Measurements from ENCODE around the gene AHSG. TPM values are rescaled to one million over a fixed set of nuclear protein-coding genes. Genes with fewer than 3 reads are reported as not detected.

Gene AHSG
- total RNA-seq, 1 experiment from 2014 or later = not detected

DNA sequence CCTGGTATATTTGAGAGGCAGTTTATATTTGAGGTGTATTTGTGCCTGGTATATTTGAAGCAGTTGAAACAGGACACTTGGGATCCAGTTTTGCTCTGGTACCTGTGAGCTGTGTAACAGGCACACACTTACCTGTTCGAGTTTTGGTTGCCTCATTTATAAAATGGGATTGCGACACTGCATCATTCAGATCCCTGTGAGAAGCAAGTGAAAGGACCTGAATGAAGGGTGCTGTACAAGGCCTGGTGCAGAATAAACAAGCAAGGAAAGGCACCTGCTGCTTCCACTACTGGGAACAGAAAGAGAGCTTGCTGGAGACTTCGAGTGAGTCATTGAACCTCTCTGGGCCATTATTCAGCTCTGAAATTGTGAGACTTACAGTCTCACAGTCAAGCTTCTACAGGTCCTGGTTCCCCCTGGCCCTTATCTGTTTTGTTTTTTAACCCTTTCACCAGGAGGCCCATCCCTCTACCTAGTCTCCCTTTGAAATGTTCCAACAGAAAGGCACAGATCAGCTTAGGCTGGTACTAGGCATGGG, 38.9 kb downstream of the AHSG start:
- Histone ChIP-seq H3K4me2 (ENCODE audit: low read length) (no peak overlapping the region), H4K20me1 (ENCODE audit: low read length) (no peaks in the 10 kb centered on the region), H3F3A (ENCODE audit: low read length, unreplicated experiment) (no peaks in the 10 kb centered on the region), H3K36me3 (ENCODE audit: low read depth, low read length) (no peaks in the 10 kb centered on the region), H3K9me3 (ENCODE audit: low read length) (no peaks in the 10 kb centered on the region), H3K27ac (ENCODE audit: low read length) (no peak overlapping the region), H3K4me1 (ENCODE audit: insufficient read depth, low read length) (no peaks in the 10 kb centered on the region), H3K9me2 (replicated peaks; ENCODE audit: low read length) (no peaks in the 10 kb centered on the region), H2AFZ (ENCODE audit: low read length) (no peak overlapping the region), H3K27me3 (ENCODE audit: low read length) (peaks cover 5% of the 10 kb centered on the region; the same call in 1 of the 2 replicates), H3K79me2 (ENCODE audit: low read length) (no peaks in the 10 kb centered on the region), H3K4me3 (ENCODE audit: low read length) (no peak overlapping the region), H3K9ac (ENCODE audit: low read length) (no peak overlapping the region)
- no peak for ATAC-seq
- BruUV-seq (replicated peaks) = no TSS peak
- CTCF ChIA-PET = no interaction called here
- TF ChIP-seq EZH2phosphoT487 (IDR thresholded peaks at IDR 0.05; ENCODE audit: borderline replicate concordance, low read length) = no peak
- TF ChIP-seq, protein P1, sequence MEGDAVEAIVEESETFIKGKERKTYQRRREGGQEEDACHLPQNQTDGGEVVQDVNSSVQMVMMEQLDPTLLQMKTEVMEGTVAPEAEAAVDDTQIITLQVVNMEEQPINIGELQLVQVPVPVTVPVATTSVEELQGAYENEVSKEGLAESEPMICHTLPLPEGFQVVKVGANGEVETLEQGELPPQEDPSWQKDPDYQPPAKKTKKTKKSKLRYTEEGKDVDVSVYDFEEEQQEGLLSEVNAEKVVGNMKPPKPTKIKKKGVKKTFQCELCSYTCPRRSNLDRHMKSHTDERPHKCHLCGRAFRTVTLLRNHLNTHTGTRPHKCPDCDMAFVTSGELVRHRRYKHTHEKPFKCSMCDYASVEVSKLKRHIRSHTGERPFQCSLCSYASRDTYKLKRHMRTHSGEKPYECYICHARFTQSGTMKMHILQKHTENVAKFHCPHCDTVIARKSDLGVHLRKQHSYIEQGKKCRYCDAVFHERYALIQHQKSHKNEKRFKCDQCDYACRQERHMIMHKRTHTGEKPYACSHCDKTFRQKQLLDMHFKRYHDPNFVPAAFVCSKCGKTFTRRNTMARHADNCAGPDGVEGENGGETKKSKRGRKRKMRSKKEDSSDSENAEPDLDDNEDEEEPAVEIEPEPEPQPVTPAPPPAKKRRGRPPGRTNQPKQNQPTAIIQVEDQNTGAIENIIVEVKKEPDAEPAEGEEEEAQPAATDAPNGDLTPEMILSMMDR (conservative IDR thresholded peaks at IDR 0.05; ENCODE audit: low read depth, low read length) = no peak
- TF ChIP-seq EZH2 (IDR thresholded peaks at IDR 0.05; ENCODE audit: low read length, unreplicated experiment) = no peak
- DNase-seq = no peak
- intact Hi-C loops (cut with micrococcal nuclease) = no loop called here
- POLR2A ChIA-PET (ENCODE audit: unreplicated experiment) = no interaction called here

DNA sequence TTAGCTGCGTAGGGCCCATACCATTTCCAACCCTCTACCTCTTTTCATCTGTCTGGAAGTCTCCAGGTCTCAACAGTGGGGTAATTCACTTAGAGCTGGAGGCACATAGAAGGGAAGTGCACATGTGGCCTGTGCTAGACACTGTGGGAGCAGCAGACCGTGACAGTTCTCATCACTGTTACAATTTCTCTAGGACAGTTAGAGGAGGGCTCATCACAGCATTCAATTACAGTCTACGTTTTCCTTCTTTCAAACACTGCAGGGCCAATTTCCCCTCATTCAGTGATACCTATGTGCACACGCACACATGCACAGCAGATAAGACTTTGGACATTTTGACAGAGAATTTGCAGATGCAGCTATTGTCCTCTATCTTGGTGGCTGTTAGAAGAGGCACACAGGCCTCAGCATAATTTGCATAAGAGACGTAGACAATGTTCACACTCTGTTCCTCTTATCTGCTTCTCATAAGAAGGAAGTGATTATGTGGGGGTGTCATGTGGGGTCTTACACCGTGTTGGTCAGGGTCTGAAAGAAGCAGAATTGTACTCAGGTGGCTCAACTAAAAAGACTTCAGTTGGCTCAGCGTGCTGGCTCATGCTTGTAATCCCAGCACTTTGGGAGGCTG, 40.3 kb downstream of the AHSG start:
- POLR2A ChIA-PET (ENCODE audit: unreplicated experiment) = no interaction called here
- no peak for DNase-seq
- Histone ChIP-seq H3K4me3 (ENCODE audit: low read length) (no peak overlapping the region), H3F3A (ENCODE audit: low read length, unreplicated experiment) (no peaks in the 10 kb centered on the region), H3K27ac (ENCODE audit: low read length) (no peak overlapping the region), H3K9me2 (replicated peaks; ENCODE audit: low read length) (no peaks in the 10 kb centered on the region), H3K9me3 (ENCODE audit: low read length) (no peaks in the 10 kb centered on the region), H3K4me2 (ENCODE audit: low read length) (no peak overlapping the region), H3K36me3 (ENCODE audit: low read depth, low read length) (no peaks in the 10 kb centered on the region), H4K20me1 (ENCODE audit: low read length) (no peaks in the 10 kb centered on the region), H3K27me3 (ENCODE audit: low read length) (peaks cover 5% of the 10 kb centered on the region; the same call in 1 of the 2 replicates), H3K9ac (ENCODE audit: low read length) (no peak overlapping the region), H2AFZ (ENCODE audit: low read length) (no peak overlapping the region), H3K4me1 (ENCODE audit: insufficient read depth, low read length) (no peaks in the 10 kb centered on the region), H3K79me2 (ENCODE audit: low read length) (no peaks in the 10 kb centered on the region)
- intact Hi-C loops (cut with micrococcal nuclease) = no loop called here
- BruUV-seq (replicated peaks) = no TSS peak
- no peak; the same call in 1 of the 2 replicates for ATAC-seq
- TF ChIP-seq EZH2 (IDR thresholded peaks at IDR 0.05; ENCODE audit: low read length, unreplicated experiment) = no peak
- TF ChIP-seq, protein P1 (conservative IDR thresholded peaks at IDR 0.05; ENCODE audit: low read depth, low read length) = no peak
- TF ChIP-seq EZH2phosphoT487 (IDR thresholded peaks at IDR 0.05; ENCODE audit: borderline replicate concordance, low read length) = no peak
- CTCF ChIA-PET = no interaction called here

DNA sequence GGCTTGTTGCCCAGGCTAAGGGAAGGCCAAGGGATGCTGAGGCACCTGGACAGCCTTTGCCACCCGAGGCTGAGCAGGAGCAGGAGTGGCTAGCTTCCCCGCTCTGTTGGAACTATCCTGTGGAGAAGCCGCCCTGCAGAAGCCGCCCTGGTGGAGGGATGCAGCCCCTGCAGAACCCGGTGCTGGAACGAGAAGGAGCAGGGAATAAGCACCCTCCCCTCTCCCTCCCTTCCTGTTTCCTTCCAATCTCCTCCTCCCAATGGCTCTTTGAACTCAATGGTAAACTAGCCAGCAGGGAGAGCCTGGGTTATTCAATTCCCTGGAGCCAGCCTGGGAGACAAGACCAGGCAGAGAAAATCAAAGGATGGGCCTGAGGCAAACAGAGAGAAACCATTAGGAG, 41.1 kb downstream of the AHSG start:
- no TSS peak for BruUV-seq (replicated peaks)
- ChIA-PET POLR2A (ENCODE audit: unreplicated experiment) (no interaction called here), CTCF (no interaction called here)
- no peaks in the 10 kb centered on the region for H3K9me2 ChIP-seq (replicated peaks; ENCODE audit: low read length)
- ATAC-seq (peak; percentile 66), DNase-seq (no peak)
- peaks cover 5% of the 10 kb centered on the region; the same call in 1 of the 2 replicates for H3K27me3 ChIP-seq (ENCODE audit: low read length)
- H3K9me3 ChIP-seq (ENCODE audit: low read length) = no peaks in the 10 kb centered on the region
- H2AFZ ChIP-seq (ENCODE audit: low read length) = no peak overlapping the region
- H4K20me1 ChIP-seq (ENCODE audit: low read length) = no peaks in the 10 kb centered on the region
- H3K9ac ChIP-seq (ENCODE audit: low read length) = no peak overlapping the region
- no peak for TF ChIP-seq EZH2phosphoT487 (IDR thresholded peaks at IDR 0.05; ENCODE audit: borderline replicate concordance, low read length)
- TF ChIP-seq EZH2 (IDR thresholded peaks at IDR 0.05; ENCODE audit: low read length, unreplicated experiment) = no peak
- TF ChIP-seq, protein P1 (conservative IDR thresholded peaks at IDR 0.05; ENCODE audit: low read depth, low read length) = no peak; the same call in 1 of the 2 replicates
- no peak overlapping the region for H3K4me3 ChIP-seq (ENCODE audit: low read length)
- intact Hi-C loops (cut with micrococcal nuclease) = no loop called here
- no peak overlapping the region for H3K4me2 ChIP-seq (ENCODE audit: low read length)
- H3F3A ChIP-seq (ENCODE audit: low read length, unreplicated experiment) = no peaks in the 10 kb centered on the region
- no peaks in the 10 kb centered on the region for H3K79me2 ChIP-seq (ENCODE audit: low read length)
- no peaks in the 10 kb centered on the region for H3K36me3 ChIP-seq (ENCODE audit: low read depth, low read length)
- no peak overlapping the region for H3K27ac ChIP-seq (ENCODE audit: low read length)
- no peaks in the 10 kb centered on the region for H3K4me1 ChIP-seq (ENCODE audit: insufficient read depth, low read length)
